ENCODE measurements around the gene ACTL6B.

GRCh38 chr7:100642534-100642907 is 13.7 kb downstream of the ACTL6B start:
- TF ChIP-seq, protein P1, sequence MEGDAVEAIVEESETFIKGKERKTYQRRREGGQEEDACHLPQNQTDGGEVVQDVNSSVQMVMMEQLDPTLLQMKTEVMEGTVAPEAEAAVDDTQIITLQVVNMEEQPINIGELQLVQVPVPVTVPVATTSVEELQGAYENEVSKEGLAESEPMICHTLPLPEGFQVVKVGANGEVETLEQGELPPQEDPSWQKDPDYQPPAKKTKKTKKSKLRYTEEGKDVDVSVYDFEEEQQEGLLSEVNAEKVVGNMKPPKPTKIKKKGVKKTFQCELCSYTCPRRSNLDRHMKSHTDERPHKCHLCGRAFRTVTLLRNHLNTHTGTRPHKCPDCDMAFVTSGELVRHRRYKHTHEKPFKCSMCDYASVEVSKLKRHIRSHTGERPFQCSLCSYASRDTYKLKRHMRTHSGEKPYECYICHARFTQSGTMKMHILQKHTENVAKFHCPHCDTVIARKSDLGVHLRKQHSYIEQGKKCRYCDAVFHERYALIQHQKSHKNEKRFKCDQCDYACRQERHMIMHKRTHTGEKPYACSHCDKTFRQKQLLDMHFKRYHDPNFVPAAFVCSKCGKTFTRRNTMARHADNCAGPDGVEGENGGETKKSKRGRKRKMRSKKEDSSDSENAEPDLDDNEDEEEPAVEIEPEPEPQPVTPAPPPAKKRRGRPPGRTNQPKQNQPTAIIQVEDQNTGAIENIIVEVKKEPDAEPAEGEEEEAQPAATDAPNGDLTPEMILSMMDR (IDR thresholded peaks at IDR 0.05; ENCODE audit: control extremely low read depth in 1 of 3, insufficient read depth in 1 of 3, low read depth in 1 of 3, low read length in 3 of 3): no peak
- TF ChIP-seq RFX5 (IDR thresholded peaks at IDR 0.05; ENCODE audit: borderline replicate concordance, low read depth, low read length) (no peak), SIX5 (IDR thresholded peaks at IDR 0.05; ENCODE audit: low read depth, low read length) (no peak), GTF2F1 (IDR thresholded peaks at IDR 0.05; ENCODE audit: borderline replicate concordance, low read depth, low read length) (no peak), BRCA1 (IDR thresholded peaks at IDR 0.05; ENCODE audit: low read depth, low read length) (no peak)

Measured in H1 (cell line).